HCT116 (cell line): Measurements from ENCODE around the gene CCDC80.

Source experiments
- POLR2A ChIP-seq: IDR thresholded peaks from 2 replicates; pipeline ENCODE4 v1.7.0; 2011; ENCODE audit warnings: borderline replicate concordance; ENCODE audit not compliant: insufficient read depth, insufficient read length; ENCODE audit errors: extremely low read depth
- TF ChIP-seq, protein P1 (sequence below), 3 experiments: fragments of 200-600 bp in 1 of 3; sonication (generic) in 1 of 3; IDR thresholded peaks in 2 of 3; conservative IDR thresholded peaks in 1 of 3; 2 replicates each; pipeline ENCODE4 v1.5.1; 2012 to 2017; ENCODE audit warnings: low read depth in 2 of 3, low read length in 2 of 3, antibody characterized with exemption in 1 of 3, borderline replicate concordance in 1 of 3, control low read depth in 1 of 3, mild to moderate bottlenecking in 1 of 3, mixed read lengths in 1 of 3, mixed run types in 1 of 3, moderate library complexity in 1 of 3; ENCODE audit not compliant: insufficient read depth in 1 of 3

DNA sequence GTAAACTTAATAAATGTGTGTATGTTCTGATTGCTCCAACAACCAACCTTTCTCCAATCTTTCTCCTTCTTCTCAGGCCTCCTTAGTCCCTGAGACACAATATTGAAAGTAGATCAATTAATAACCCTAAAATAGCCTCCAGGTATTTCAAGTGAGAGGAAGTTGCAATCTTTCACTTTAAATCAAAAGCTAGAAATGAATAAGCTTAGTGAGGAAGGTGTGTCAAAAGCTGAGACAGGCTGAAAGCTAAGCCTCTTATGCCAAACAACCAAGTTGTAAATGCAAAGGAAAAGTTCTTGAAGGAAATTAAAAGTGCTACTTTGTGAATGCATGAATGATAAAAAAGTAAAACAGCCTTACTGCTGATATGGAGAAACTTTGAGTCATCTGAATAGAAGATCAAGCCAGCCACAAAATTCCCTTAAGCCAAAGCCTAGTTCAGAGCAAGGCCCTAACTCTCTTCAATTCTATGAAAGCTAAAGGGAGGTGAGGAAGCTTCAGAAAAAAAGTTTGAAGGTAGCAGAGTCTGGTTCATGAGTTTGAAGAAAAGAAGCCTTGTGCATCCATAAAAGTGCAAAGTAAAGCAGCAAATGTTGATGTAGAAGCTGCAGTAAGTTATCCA, 38.6 kb downstream of the CCDC80 start:
- TF ChIP-seq, protein P1, sequence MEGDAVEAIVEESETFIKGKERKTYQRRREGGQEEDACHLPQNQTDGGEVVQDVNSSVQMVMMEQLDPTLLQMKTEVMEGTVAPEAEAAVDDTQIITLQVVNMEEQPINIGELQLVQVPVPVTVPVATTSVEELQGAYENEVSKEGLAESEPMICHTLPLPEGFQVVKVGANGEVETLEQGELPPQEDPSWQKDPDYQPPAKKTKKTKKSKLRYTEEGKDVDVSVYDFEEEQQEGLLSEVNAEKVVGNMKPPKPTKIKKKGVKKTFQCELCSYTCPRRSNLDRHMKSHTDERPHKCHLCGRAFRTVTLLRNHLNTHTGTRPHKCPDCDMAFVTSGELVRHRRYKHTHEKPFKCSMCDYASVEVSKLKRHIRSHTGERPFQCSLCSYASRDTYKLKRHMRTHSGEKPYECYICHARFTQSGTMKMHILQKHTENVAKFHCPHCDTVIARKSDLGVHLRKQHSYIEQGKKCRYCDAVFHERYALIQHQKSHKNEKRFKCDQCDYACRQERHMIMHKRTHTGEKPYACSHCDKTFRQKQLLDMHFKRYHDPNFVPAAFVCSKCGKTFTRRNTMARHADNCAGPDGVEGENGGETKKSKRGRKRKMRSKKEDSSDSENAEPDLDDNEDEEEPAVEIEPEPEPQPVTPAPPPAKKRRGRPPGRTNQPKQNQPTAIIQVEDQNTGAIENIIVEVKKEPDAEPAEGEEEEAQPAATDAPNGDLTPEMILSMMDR (IDR thresholded peaks at IDR 0.05 in 2 of 3, conservative IDR thresholded peaks at IDR 0.05 in 1 of 3; ENCODE audit: borderline replicate concordance in 1 of 3, insufficient read depth in 1 of 3, low read depth in 2 of 3, low read length in 2 of 3): no peak
- no peak for TF ChIP-seq POLR2A
